IMR-90 (cell line): ENCODE measurements around the gene MMP23B.
"Not testable (repeated sequence)": the region's sequence is repeated elsewhere in the genome, so short reads cannot be mapped to it uniquely, and the experiment has no call there.

ENCODE experiments used
- BHLHE40 ChIP-seq: fragments of 150-350 bp; IDR thresholded peaks from 2 replicates; pipeline ENCODE4 v1.6.1; 2016; ENCODE audit warnings: mild to moderate bottlenecking, low read depth, low read length
- CEBPB ChIP-seq: IDR thresholded peaks from 2 replicates; pipeline ENCODE4 v1.6.1; 2012; ENCODE audit warnings: low read depth, low read length, improper control_type of control experiment
- CHD1 ChIP-seq: IDR thresholded peaks from 2 replicates; pipeline ENCODE4 v1.6.1; 2012; ENCODE audit warnings: low read depth, low read length, improper control_type of control experiment
- CTCF ChIP-seq: conservative IDR thresholded peaks from 2 replicates; pipeline ENCODE4 v1.5.1; 2012; ENCODE audit warnings: mild to moderate bottlenecking, low read depth, low read length, improper control_type of control experiment
- ELK1 ChIP-seq: fragments of 150-350 bp; IDR thresholded peaks from 2 replicates; pipeline ENCODE4 v1.6.1; 2016; ENCODE audit warnings: low read depth, mild to moderate bottlenecking, low read length, moderate library complexity, borderline replicate concordance
- FOS ChIP-seq: fragments of 150-350 bp; IDR thresholded peaks from 2 replicates; pipeline ENCODE4 v1.6.1; 2016; ENCODE audit warnings: low read depth, low read length
- MAFK ChIP-seq: IDR thresholded peaks from 2 replicates; pipeline ENCODE4 v1.6.1; 2012; ENCODE audit warnings: low read depth, low read length, improper control_type of control experiment
- NFE2L2 ChIP-seq: fragments of 150-350 bp; IDR thresholded peaks from 2 replicates; pipeline ENCODE4 v1.6.1; 2016; ENCODE audit warnings: low read depth, mild to moderate bottlenecking, low read length
- POLR2A ChIP-seq: IDR thresholded peaks from 2 replicates; pipeline ENCODE4 v1.6.1; 2012; ENCODE audit warnings: mild to moderate bottlenecking, low read depth, low read length
- RAD21 ChIP-seq: IDR thresholded peaks from 2 replicates; pipeline ENCODE4 v1.6.1; 2012; ENCODE audit warnings: low read length, improper control_type of control experiment
- RFX5 ChIP-seq: IDR thresholded peaks from 2 replicates; pipeline ENCODE4 v1.8.0; 2012; ENCODE audit warnings: low read depth, mild to moderate bottlenecking, low read length, moderate library complexity
- SMC3 ChIP-seq: fragments of 150-350 bp; IDR thresholded peaks from 2 replicates; pipeline ENCODE4 v1.6.1; 2016; ENCODE audit warnings: low read depth, mild to moderate bottlenecking, antibody characterized with exemption, low read length, moderate library complexity
- USF2 ChIP-seq: fragments of 150-350 bp; IDR thresholded peaks from 2 replicates; pipeline ENCODE4 v1.6.1; 2017; ENCODE audit warnings: mild to moderate bottlenecking, antibody characterized with exemption, low read length, low read depth

- TF ChIP-seq CTCF, POLR2A, NFE2L2, RFX5, USF2, MAFK, SMC3, FOS, CHD1, RAD21, BHLHE40, ELK1, CEBPB: not testable (repeated sequence)
These were observed 6.6 kb downstream of the MMP23B start for GRCh38 chr1:1638528-1638927.
